Measurements from ENCODE around the gene EVC.
"Not testable (repeated sequence)": the region's sequence is repeated elsewhere in the genome, so short reads cannot be mapped to it uniquely, and the experiment has no call there.

Gene EVC

GRCh38 chr4:5795580-5795979 is 84.6 kb downstream of the EVC start:
- DNase-seq, result no peak

- DNase-seq, result no peak
These were observed 86.0 kb downstream of the EVC start for GRCh38 chr4:5796976-5797375.

- DNase-seq, result no peak
These were observed 86.9 kb downstream of the EVC start for GRCh38 chr4:5797866-5798265.

- no peak for DNase-seq
These were observed 87.5 kb downstream of the EVC start for GRCh38 chr4:5798462-5798861.

- no peak for DNase-seq
These were observed 87.9 kb downstream of the EVC start for GRCh38 chr4:5798946-5799345.

- no peak for DNase-seq
These were observed 88.4 kb downstream of the EVC start for GRCh38 chr4:5799406-5799805.

GRCh38 chr4:5800496-5800895 is 89.5 kb downstream of the EVC start:
- DNase-seq, result no peak

GRCh38 chr4:5801696-5802095 is 90.7 kb downstream of the EVC start:
- DNase-seq, result no peak

GRCh38 chr4:5802565-5802964 is 91.6 kb downstream of the EVC start:
- DNase-seq, result no peak

- DNase-seq, result no peak
These were observed 93.7 kb downstream of the EVC start for GRCh38 chr4:5804656-5805055.

GRCh38 chr4:5805270-5805669 is 94.3 kb downstream of the EVC start:
- DNase-seq, result no peak

- no peak for DNase-seq
These were observed 97.2 kb downstream of the EVC start for GRCh38 chr4:5808081-5808741.

GRCh38 chr4:5809216-5809776 is 98.3 kb downstream of the EVC start:
- DNase-seq, result no peak

GRCh38 chr4:5810151-5810550 is 99.2 kb downstream of the EVC start:
- DNase-seq, result no peak

- DNase-seq, result no peak
These were observed 99.9 kb downstream of the EVC start for GRCh38 chr4:5810770-5811430.

- DNase-seq, result not testable (repeated sequence)
These were observed 101.1 kb downstream of the EVC start for GRCh38 chr4:5812057-5812456.

GRCh38 chr4:5812506-5813229 is 101.7 kb downstream of the EVC start:
- DNase-seq, result no peak

GRCh38 chr4:5813882-5814255 is 102.9 kb downstream of the EVC start:
- DNase-seq, result no peak

GRCh38 chr4:5814421-5814820 is 103.4 kb downstream of the EVC start:
- no peak for DNase-seq

- no peak for DNase-seq
These were observed 104.6 kb downstream of the EVC start for GRCh38 chr4:5815641-5816040.

- DNase-seq, result no peak
These were observed 105.1 kb downstream of the EVC start for GRCh38 chr4:5816101-5816500.

GRCh38 chr4:5816851-5817375 is 105.9 kb downstream of the EVC start:
- no peak for DNase-seq

GRCh38 chr4:5821665-5822358 is 110.8 kb downstream of the EVC start:
- DNase-seq, result no peak
